GM19467 (cell line): ENCODE measurements around the gene MSH3.
"Not testable (repeated sequence)": the region's sequence is repeated elsewhere in the genome, so short reads cannot be mapped to it uniquely, and the experiment has no call there.

Source experiments
- ATAC-seq: cut with Tn5 transposase; IDR thresholded peaks from one replicate; pipeline ENCODE4 v1.9.1; 2021; ENCODE audit warnings: mild to moderate bottlenecking, moderate library complexity; ENCODE audit not compliant: unreplicated experiment

Gene MSH3

DNA sequence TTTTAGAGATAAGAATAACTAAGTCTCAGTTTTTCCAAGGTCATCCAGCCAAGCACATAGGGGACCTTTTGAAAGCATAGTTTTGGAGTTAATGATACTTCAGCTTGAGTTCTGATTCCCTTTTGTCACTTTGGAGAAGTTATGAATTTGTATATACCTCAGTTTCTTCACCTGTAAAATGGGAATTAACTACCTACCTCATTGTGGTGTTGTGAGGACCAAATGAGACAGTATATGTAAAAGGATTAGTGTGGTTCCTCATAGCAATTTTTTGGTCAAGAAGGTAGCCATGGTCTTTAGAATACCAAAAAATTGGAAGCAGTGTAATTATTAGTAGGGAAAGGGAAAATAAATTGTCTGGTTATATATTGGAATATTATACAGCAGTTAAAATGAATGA, 98.0 kb downstream of the MSH3 start:
- ATAC-seq: no peak

DNA sequence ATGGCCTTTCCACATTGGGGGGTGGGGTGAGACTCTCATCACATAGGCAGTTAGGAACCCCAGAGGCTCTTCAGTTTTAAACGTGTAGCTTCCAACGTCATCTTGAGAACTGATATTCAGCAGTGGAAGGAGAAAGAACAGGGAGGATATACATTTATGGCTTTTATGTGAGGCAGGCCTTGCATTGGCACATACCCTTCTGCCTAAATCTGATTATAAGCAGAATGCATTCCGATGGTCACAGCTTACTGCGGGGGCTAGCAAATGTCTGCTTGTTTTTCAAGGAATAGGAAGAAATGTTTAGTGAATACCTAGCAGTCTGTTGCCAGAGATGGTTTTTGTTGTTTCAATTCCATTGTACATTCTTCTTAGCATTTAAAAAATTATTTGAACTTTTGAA, 99.3 kb downstream of the MSH3 start:
- ATAC-seq: no peak

DNA sequence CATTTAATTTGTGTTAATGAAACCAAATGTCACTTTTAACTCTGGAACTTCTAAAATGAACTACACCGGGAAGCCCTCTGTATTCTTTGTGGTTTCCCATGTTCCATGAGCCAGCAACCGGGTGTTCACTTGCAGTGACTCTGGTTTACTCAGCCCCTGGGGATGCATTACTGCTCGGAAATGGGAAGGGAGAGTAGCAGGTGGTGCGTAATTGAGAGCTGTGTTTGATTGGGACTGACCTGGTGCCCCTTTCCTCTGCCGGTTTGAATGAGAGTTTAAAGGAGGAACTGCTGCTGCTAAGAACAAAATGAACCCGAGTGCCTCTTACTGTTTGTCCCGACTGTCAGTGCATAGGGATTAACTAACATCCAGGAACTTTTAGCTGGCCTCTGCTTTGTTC, 100.4 kb downstream of the MSH3 start:
- peak; percentile 53 for ATAC-seq

DNA sequence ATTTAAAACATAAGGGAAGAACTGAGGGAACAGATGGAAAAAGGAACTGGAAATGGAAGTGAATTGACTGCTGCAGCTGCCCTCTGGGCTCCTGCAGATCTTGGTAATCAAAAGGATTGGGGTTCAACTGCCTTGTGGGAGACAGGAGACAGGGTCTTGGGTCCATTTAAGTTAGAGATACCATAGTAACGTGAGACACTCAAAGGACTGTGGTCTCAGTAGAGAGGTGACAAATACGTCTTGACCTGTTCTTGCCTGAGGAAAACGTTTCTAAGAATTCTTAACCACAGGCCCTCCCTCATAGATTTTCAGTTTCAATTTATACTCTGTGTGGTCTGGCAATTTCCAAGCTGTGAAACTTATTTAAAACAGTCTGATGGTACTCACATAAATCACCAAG, 101.2 kb downstream of the MSH3 start:
- peak; percentile 94 for ATAC-seq

DNA sequence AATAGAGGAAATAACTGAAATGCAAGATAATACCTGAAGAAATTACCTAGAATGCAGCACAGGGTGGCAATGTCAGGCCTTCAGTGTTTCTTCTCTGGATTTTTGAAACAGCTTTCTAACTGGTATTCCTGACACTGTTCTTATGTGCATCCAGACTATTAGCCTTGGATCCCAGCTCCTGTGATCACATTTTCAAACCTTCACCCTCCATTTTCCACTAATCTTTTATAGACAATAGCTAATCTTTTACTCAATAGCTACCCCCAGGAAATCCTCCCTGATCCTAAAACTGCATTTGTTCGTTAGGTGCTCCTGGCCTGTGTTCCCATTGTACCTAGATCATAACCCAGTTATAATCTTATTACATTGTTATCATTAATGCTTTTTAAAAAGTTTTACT, 101.8 kb downstream of the MSH3 start:
- ATAC-seq: no peak

DNA sequence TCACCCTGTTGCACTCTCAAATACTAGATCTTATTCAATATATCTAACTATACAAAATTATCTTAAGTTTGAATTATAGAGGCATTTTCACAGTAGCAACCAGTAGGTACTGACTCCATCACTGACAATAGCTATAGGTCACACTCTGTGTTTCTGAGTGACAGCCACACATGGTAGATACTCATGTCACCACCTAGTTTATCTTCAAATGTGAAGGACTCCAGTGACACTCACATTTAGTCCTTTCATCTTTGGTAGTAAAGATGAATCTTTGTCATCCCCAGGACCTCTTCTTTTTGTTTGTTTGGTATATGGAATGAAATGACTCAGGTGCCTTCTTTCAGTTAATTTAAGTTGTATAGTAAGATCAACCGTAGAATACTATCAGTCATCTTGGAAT, 102.8 kb downstream of the MSH3 start:
- no peak for ATAC-seq

DNA sequence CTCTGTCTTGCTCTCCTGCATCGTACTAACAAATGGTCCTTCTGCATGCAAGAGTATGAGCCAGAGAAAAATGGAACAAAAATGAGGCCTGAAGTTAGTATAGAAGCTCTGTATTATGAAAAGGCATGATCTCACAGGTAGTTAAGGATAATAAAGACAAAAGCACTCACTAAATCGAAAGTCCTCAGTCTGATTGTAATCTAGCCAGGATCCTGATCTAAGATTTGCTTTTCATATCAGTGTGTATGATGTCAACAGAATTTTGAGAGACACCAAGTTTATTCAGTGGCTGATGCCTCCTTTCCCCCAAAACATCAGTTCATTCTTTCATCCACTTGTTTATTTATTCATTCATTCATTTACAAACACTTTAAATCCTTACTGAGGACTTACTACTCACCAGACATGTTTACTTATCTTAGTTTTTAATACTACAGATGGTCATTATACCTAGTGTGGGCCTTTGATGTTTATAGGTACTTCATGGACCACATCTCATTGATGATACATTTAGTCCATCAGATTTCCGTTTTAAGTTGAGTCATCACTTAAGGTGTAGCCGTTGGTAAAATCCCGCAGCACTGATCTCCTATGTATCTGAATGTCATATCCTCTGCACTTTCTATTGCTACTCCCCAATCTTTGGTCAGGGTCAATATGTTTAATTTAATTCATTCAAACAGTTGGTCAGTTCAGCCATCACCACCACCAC, 105.6 kb downstream of the MSH3 start:
- no peak for ATAC-seq

DNA sequence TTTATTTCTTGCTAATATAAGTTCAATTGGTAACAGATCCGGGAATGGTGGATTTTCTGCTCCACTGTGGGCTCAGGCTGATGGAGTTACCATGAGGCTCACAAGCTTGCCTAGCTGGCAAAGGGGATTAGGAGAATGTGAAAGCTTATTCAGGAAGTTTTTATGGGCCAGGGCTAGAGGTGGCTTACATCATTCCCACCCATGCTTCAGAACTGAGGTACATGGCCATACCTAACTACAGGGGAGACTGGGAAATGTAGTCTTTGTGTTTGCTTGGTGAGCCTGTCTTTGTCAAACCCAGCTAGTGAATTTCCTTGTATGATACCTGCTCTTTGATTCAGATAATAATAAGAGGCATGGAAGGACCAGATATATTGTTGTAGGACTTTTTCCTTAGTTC, 106.2 kb downstream of the MSH3 start:
- no peak for ATAC-seq

DNA sequence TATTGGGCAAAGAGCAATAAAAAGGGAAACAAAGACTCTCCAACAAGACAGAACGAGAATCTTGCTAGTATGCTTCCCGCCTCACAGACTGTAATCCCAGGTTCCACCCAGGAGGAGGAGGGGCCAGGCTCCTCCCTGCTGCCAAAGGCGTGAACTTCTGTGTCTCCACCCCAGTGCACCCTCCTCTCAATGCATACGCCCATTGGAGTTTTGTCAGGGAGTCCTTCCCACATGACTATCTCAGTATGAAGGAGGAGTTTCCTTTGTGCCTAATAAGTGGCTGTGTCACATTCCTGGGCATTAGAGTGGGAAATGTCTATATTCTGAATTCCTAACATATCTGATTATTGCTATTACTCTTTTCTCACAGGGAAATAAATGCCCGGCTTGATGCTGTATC, 106.7 kb downstream of the MSH3 start:
- no peak for ATAC-seq

DNA sequence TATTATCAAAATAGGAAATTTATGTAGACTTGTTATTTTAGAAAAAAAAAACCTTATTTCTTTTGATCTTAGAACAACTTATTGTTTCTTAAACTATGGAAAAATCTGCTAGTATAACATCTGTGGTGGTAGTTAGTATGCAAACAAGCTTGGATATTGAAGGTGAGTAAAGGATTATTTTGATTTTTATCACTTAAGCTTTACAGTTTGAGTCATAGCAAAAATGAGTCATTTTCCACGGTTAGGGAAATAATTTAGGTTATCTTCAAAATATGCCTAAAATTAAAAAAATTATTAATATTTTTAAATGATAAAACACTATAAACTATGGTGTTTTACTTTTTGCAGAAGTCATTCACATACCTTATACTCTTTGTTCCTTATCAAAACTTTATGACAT, 107.5 kb downstream of the MSH3 start:
- no peak for ATAC-seq

DNA sequence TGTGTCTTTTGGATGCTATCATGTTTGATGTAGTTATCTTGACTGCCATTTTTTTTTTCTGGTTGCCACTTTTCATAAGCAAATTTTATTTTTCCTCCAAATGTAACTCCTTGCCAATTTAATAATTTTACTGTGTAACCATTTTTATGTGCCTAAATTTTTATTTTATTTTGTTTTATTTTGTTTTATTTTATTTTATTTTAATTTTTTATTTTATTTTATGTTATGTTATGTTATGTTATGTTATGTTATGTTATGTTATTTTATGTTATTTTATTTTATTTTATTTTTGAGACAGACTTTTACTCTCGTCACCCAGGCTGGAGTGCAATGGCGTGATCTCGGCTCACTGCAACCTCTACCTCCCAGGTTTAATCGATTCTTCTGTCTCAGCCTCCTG, 108.1 kb downstream of the MSH3 start:
- no peak for ATAC-seq

DNA sequence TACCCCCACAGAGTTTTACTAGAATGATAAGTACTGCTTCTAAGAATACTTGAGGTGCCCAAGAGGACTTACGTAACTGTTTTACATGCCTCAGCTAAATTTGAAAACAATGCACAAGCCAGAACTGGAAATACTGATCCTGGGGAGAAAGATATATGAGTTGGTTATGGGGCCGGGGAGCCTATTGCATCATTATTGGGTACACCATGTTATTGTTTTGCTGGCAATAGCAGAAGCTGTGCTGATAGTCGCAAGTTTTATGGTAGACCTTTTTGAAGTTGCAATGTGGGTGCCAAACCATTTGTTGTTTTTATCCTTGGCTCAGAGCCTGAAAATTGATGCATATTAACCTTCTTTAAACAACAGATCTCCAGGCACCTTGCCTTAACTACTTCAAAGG, 108.8 kb downstream of the MSH3 start:
- ATAC-seq: no peak

DNA sequence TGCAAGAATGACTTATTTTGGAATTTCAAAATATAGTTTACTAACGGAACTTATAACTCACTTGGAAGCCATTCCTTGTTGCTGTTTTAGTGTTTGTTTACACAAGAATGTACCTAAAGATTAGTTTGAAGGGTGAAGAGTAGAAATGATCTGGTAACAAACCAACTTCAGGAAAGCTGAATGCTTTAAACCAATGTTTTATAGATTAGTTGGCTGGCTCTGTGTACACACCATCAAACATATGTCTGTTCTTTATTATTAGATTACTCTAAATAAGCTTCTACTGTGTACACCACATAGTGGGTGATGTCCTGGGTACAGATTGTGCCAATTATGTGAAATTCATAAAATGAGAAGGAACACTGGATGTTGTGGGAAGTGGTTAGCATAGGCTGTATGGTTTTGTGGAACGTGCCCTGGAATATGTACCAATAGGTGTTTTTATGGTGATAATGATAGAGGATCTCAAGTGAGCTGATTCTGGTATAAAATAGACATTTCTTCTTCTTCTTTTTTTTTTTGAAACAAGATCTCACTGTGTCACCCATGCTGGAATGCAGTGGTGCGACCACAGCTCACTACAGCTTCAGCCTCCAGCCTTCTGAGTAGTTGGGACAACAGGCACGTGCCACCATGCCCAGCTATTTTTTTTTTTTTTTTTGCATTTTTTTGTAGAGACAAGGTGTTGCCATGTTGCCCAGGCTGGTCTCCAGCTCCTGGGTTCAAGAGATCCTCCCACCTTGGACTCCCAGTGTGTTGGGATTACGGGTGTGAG, 109.6 kb downstream of the MSH3 start:
- no peak for ATAC-seq

DNA sequence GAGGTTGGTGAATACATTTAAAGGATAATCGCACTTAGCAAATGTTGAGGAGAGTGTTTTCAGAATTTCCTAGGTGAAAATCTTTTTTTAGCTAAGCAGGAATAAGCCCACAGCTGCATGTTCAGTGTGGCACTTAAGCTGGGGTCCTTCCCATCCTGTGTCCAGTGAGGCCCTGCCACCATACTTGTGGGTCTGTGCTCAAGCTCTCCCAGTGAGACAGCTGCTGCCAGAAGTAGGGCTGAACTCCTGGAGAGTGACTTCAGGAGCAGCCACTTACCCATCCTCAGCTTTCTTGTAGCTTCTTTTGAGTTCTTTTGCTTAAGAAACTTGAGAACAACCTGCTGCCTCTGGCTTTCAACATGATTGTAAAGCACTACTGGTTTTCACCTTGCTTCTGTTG, 110.3 kb downstream of the MSH3 start:
- ATAC-seq: no peak

DNA sequence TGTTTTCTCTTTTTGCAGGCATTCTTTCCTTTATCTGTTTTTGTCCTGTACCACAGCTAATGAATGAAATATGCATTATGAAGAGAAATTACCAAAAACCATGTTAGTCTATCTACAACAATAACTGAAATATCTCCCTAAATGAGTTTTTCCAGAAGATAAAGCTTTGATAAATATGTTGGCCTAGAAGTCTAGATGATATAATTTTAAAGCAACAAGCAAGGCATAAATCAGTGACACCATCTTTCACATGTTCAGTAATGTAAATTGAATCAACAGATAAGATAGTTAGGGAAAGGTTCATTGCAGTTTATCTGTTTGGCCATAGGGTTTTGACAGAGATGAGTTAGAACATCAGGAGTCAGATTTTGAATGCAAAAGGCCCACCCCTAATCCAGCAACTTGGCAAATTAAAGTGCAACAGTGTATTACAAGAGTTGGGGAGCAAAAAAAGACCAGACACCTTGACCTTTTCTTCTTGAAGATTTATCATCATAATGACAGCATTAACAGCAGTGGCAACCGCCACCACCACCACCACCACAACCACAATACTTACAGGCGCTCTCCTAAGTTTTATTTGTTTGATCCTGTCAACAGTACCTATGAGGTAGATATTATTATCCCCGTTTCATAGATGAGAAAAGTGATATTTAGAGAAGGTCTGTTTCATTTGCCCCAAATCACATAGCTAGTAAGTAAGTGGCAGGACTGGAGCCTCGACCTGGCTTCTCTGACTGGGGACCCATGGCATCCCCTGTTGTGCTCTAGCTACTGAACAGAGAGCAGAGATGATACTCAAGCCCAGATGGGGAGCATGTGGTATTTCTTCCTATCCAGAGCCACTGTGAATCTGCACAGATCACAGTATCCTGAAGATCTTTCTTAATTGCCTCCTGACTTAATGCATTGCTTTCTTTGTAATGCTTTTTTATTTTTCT, 123.2 kb downstream of the MSH3 start:
- no peak for ATAC-seq

DNA sequence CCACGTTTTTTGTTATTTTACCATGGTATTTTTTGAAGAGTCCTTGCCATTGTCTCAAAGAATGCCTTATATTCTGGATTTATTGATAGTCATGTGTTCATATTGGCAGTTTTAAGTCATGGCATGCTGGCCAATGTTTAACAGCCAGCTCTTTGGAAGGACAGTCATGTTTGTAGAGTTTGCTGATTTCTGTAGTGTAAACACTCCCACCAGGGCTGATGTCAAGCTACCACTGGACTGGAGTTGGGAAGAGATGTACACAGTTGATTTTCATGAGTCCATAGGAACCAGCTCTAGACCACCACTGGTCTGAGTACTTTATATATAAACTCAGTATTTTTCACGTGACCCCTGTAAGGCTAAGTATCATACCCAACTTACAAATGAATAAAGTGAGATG, 125.6 kb downstream of the MSH3 start:
- ATAC-seq: no peak

DNA sequence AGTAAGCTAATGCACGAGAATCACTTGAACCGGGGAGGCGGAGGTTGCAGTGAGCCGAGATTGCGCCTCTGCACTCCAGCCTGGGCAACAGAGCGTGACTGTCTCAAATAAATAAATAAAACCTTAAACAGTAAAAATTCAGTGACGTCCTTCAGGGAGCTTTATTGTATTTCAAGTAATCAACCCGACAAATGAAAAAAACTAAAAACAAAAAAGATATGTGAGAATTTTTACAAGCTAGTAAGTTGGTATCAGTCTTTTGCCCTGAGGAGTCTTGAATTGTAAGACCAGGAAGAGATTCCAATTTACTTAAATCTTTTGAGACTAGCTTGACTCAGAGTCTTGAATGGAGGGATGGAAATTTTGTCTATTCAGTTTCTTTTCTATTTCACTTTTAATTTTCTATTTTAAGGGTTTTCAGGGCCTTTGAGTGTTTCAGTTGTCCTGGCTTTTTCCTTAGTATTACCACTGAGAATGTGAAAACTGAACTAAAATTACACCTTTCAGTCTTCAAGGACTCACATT, 126.4 kb downstream of the MSH3 start:
- ATAC-seq: no peak

DNA sequence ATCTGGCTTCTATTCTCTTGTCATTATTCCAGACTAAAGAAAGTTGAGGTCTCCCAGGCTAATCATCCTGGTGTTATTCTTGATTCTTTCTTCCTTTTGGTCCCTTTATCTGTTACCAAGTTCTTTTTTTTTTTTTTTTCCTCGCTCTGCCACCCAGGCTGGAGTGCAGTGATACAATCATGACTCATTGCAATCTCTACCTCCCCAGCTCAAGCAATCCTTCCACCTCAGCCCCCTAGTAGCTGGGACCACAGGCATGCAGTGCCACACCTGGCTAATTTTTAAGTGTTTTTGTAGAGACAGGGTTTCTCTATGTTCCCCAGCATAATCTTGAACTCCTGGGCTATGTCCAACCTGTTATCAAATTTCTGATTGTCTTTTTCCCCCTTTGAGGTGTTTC, 126.9 kb downstream of the MSH3 start:
- no peak for ATAC-seq

DNA sequence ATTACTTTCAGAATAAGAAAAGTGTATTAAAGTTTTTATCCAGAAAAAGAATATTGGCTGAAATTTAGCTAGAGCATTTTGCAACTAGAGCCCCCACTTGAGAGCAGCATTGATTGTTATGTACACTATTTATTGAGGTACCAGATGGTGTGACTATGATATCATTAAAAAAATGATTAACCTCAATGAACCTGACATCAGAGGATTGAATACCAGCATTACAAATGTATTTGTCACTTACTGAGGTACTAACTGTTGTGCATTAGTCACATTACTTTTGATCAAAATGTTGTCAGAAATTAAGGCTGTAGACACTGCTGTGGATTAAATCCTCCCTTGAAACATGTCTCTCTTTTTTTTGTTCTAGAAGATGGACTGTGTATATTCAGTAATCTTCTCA, 128.2 kb downstream of the MSH3 start:
- ATAC-seq: no peak

DNA sequence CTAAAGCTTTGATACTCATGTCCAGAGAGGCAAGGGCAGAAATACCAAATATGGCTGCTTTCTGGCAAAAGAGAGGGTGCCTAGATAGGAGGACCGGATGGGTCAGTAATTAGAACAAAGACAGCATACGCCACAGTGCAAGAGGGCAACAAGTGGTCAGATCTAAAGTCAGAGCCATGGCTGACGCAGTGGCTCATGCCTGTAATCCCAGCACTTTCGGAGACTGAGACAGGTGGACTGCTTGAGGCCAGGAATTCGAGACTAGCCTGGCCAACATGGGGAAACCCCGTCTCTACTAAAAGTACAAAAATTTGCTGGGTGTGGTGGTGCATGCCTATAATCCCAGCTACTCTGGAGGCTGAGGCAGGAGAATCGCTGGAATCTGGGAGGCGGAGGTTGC, 129.3 kb downstream of the MSH3 start:
- ATAC-seq: not testable (repeated sequence)

DNA sequence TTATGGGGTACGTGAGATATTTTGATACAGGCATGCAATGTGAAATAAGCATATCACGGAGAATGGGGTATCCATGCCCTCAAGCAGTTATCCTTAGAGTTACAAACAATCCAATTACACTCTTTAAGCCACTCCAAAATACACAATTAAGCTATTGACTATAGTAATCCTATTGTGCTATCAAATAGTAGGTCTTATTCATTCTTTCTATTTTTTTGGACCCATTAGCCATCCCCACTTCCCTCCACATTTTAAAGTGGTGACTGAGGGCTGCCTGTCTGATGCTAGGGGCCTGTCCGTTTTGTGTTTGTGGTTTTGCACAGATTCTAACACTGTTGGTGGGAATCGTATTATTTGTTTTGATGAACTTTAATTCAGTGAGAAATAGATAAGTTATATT, 130.0 kb downstream of the MSH3 start:
- ATAC-seq: no peak
